Neural progenitor cell (in vitro differentiated cells): ENCODE results near the gene EDAR. TPM values are rescaled to one million over a fixed set of nuclear protein-coding genes. Genes with fewer than 3 reads are reported as not detected.

Experiments used
- DNase-seq: peaks from one replicate; pipeline ENCODE4 v3.0.0-alpha.2; 2016; ENCODE audit warnings: low spot score
- H2AFZ ChIP-seq: fragments of 200-600 bp; sonication (generic); replicated peaks from 2 replicates; pipeline ENCODE4 v1.6.1; 2016; ENCODE audit warnings: antibody characterized with exemption
- H3F3A ChIP-seq: fragments of 200-600 bp; sonication (generic); 2 replicates; pipeline ENCODE4 v1.6.1; 2016; ENCODE audit warnings: antibody characterized with exemption, low read depth
- H3K27ac ChIP-seq: fragments of 200-600 bp; sonication (generic); 2 replicates; pipeline ENCODE4 v1.5.1; 2016; ENCODE audit warnings: mild to moderate bottlenecking
- H3K27me3 ChIP-seq: fragments of 200-600 bp; sonication (generic); 2 replicates; pipeline ENCODE4 v1.6.1; 2016; ENCODE audit warnings: mild to moderate bottlenecking, moderate library complexity
- H3K36me3 ChIP-seq: fragments of 200-600 bp; sonication (generic); 2 replicates; pipeline ENCODE4 v1.5.1; 2016
- H3K4me1 ChIP-seq: fragments of 200-600 bp; sonication (generic); 2 replicates; pipeline ENCODE4 v1.6.1; 2016; ENCODE audit warnings: mixed run types
- H3K4me2 ChIP-seq: fragments of 200-600 bp; sonication (generic); 2 replicates; pipeline ENCODE4 v1.6.1; 2016
- H3K4me3 ChIP-seq: fragments of 200-600 bp; sonication (generic); 2 replicates; pipeline ENCODE4 v1.5.1; 2016
- H3K79me2 ChIP-seq: fragments of 200-600 bp; sonication (generic); 2 replicates; pipeline ENCODE4 v1.6.1; 2016; ENCODE audit warnings: low read depth
- H3K9ac ChIP-seq: fragments of 200-600 bp; sonication (generic); 2 replicates; pipeline ENCODE4 v1.6.1; 2016
- H3K9me3 ChIP-seq: fragments of 200-600 bp; sonication (generic); 2 replicates; pipeline ENCODE4 v1.5.1; 2016; ENCODE audit warnings: low read depth
- H4K20me1 ChIP-seq: fragments of 200-600 bp; sonication (generic); 2 replicates; pipeline ENCODE4 v1.6.1; 2016; ENCODE audit warnings: low read depth
- H3K27ac Mint-ChIP-seq: 3 replicates; pipeline ENCODE4 v1.8.0; 2021; ENCODE audit warnings: mixed read lengths
- H3K27me3 Mint-ChIP-seq: 2 replicates; pipeline ENCODE4 v1.8.0; 2022; ENCODE audit warnings: low read depth, mild to moderate bottlenecking, inconsistent platforms, moderate library complexity, mixed read lengths; ENCODE audit not compliant: insufficient read depth
- H3K36me3 Mint-ChIP-seq: 3 replicates; pipeline ENCODE4 v1.8.0; 2021; ENCODE audit warnings: mixed read lengths
- H3K4me1 Mint-ChIP-seq: 3 replicates; pipeline ENCODE4 v1.8.0; 2021; ENCODE audit warnings: mixed read lengths
- H3K4me3 Mint-ChIP-seq: 3 replicates; pipeline ENCODE4 v1.8.0; 2021; ENCODE audit warnings: mild to moderate bottlenecking, moderate library complexity, mixed read lengths
- H3K9me3 Mint-ChIP-seq: 3 replicates; pipeline ENCODE4 v1.8.0; 2020; ENCODE audit warnings: mixed read lengths
- EZH2 ChIP-seq: fragments of 200-600 bp; sonication (generic); IDR thresholded peaks from 2 replicates; pipeline ENCODE4 v1.6.1; 2017; ENCODE audit warnings: antibody characterized with exemption, mild to moderate bottlenecking, moderate library complexity
- EZH2phosphoT487 ChIP-seq: fragments of 200-600 bp; sonication (generic); IDR thresholded peaks from 2 replicates; pipeline ENCODE4 v1.6.1; 2017; ENCODE audit warnings: antibody characterized with exemption
- total RNA-seq: library from RNA; depleted of rRNA; stranded (reverse); fragments of >200 nt; gene quantifications from 2 replicates; pipeline ENCODE4 v1.2.3, GENCODE V29; 2015; ENCODE audit warnings: low replicate concordance
- TF ChIP-seq, protein P1 (sequence below): fragments of 200-600 bp; sonication (generic); IDR thresholded peaks from 2 replicates; pipeline ENCODE4 v1.5.1; 2017; ENCODE audit warnings: antibody characterized with exemption, mild to moderate bottlenecking

Gene EDAR
- total RNA-seq, 1 donor from 2014 or later, result not detected

- Histone ChIP-seq H4K20me1 (peaks cover 28% of the 10 kb centered on the region), H3K79me2 (no peaks in the 10 kb centered on the region), H2AFZ (no peak overlapping the region), H3K4me3 (no peak overlapping the region), H3K9ac (no peak overlapping the region), H3K9me3 (no peaks in the 10 kb centered on the region), H3K27ac (no peak overlapping the region), H3K4me2 (no peak overlapping the region), H3K36me3 (no peaks in the 10 kb centered on the region), H3K27me3 (peaks cover 56% of the 10 kb centered on the region), H3K4me1 (peaks cover 24% of the 10 kb centered on the region), H3F3A (peaks cover 13% of the 10 kb centered on the region)
- H3K4me1 Mint-ChIP-seq, result peaks cover 84% of the 10 kb centered on the region
- TF ChIP-seq EZH2phosphoT487 (no peak), EZH2 (no peak)
- TF ChIP-seq, protein P1, sequence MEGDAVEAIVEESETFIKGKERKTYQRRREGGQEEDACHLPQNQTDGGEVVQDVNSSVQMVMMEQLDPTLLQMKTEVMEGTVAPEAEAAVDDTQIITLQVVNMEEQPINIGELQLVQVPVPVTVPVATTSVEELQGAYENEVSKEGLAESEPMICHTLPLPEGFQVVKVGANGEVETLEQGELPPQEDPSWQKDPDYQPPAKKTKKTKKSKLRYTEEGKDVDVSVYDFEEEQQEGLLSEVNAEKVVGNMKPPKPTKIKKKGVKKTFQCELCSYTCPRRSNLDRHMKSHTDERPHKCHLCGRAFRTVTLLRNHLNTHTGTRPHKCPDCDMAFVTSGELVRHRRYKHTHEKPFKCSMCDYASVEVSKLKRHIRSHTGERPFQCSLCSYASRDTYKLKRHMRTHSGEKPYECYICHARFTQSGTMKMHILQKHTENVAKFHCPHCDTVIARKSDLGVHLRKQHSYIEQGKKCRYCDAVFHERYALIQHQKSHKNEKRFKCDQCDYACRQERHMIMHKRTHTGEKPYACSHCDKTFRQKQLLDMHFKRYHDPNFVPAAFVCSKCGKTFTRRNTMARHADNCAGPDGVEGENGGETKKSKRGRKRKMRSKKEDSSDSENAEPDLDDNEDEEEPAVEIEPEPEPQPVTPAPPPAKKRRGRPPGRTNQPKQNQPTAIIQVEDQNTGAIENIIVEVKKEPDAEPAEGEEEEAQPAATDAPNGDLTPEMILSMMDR, result no peak
- DNase-seq, result no peak
- no peak overlapping the region for H3K4me3 Mint-ChIP-seq
- no peaks in the 10 kb centered on the region for H3K9me3 Mint-ChIP-seq
- peaks cover 9% of the 10 kb centered on the region for H3K27me3 Mint-ChIP-seq
- H3K27ac Mint-ChIP-seq, result peak overlapping the region; percentile 11
- H3K36me3 Mint-ChIP-seq, result no peaks in the 10 kb centered on the region
Observed at GRCh38 chr2:108932736-108933332, 56.2 kb downstream of the EDAR start.

DNA sequence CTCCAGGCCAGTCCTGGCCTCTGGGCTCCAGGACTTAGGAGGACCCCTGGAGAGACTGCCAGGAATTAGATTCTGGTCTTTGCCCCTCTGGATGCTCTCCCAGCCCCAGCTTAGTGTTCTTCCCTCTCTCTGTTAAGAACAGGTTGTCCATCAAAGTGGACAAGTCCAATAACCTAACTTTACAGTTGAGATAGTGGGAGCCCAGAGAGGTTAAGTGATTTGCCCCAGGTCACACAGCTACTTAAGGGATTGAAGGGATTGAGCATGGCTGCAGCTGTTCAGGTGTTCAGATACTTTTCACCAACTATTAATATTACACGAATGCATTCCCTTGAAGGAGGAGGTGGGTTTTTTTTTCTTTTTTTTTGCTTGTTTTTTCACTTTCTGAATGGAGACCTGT lies 57.6 kb downstream of the EDAR start:
- no peaks in the 10 kb centered on the region for H3K36me3 Mint-ChIP-seq
- peaks cover 9% of the 10 kb centered on the region for H3K27me3 Mint-ChIP-seq
- peak overlapping the region; percentile 63 for H3K4me3 Mint-ChIP-seq
- Histone ChIP-seq H2AFZ (no peak overlapping the region), H3K36me3 (no peaks in the 10 kb centered on the region), H4K20me1 (peaks cover 28% of the 10 kb centered on the region), H3F3A (peaks cover 13% of the 10 kb centered on the region), H3K9ac (no peak overlapping the region), H3K4me3 (no peak overlapping the region), H3K4me2 (no peak overlapping the region), H3K27ac (no peak overlapping the region), H3K79me2 (no peaks in the 10 kb centered on the region), H3K4me1 (peaks cover 24% of the 10 kb centered on the region), H3K27me3 (peaks cover 42% of the 10 kb centered on the region), H3K9me3 (no peaks in the 10 kb centered on the region)
- H3K27ac Mint-ChIP-seq, result no peak overlapping the region
- TF ChIP-seq, protein P1, result no peak
- TF ChIP-seq EZH2 (no peak), EZH2phosphoT487 (no peak)
- no peak for DNase-seq
- peaks cover 75% of the 10 kb centered on the region for H3K4me1 Mint-ChIP-seq
- no peaks in the 10 kb centered on the region for H3K9me3 Mint-ChIP-seq

- H3K36me3 Mint-ChIP-seq, result no peaks in the 10 kb centered on the region
- no peak for TF ChIP-seq EZH2
- TF ChIP-seq, protein P1, result no peak
- no peak for TF ChIP-seq EZH2phosphoT487
- H3K4me3 Mint-ChIP-seq, result peak overlapping the region; percentile 30
- peaks cover 15% of the 10 kb centered on the region for H4K20me1 ChIP-seq
- no peaks in the 10 kb centered on the region for H3K9me3 ChIP-seq
- peaks cover 63% of the 10 kb centered on the region for H3K4me1 Mint-ChIP-seq
- H3K36me3 ChIP-seq, result no peaks in the 10 kb centered on the region
- H3K9ac ChIP-seq, result no peak overlapping the region
- no peak for DNase-seq
- no peak overlapping the region for H3K4me3 ChIP-seq
- H3K79me2 ChIP-seq, result no peaks in the 10 kb centered on the region
- no peak overlapping the region for H2AFZ ChIP-seq
- H3F3A ChIP-seq, result peaks cover 4% of the 10 kb centered on the region
- peaks cover 35% of the 10 kb centered on the region for H3K27me3 ChIP-seq
- H3K9me3 Mint-ChIP-seq, result peaks cover 2% of the 10 kb centered on the region
- H3K4me1 ChIP-seq, result peaks cover 11% of the 10 kb centered on the region
- H3K4me2 ChIP-seq, result no peak overlapping the region
- no peak overlapping the region for H3K27ac Mint-ChIP-seq
- no peak overlapping the region for H3K27ac ChIP-seq
- H3K27me3 Mint-ChIP-seq, result peaks cover 10% of the 10 kb centered on the region
Observed at GRCh38 chr2:108929807-108930425, 59.1 kb downstream of the EDAR start.
